ENCODE measurements around the gene PCDHB7.

DNA sequence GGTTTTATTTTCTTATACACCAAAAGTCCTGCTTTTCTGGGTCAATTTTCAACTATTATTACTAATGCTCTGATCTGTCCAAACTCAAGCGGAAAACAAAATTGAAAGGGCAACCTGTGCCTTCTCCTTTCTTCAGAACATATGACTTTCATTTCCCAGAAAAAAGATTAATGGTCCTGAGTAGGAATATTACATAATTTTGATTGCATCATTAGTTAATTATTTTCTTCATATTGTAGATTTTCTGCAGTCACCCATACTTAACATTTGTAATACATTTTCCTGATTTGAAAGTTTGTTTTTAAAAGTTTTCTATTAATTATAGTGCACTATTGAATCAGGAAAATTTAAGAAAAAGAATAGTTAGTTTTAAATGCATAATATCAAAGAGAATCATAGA lies 3.5 kb downstream of the PCDHB7 start:
- TF ChIP-seq EP300 (IDR thresholded peaks at IDR 0.05) (no peak), POLR2A (IDR thresholded peaks at IDR 0.05) (no peak), POLR2AphosphoS5 (IDR thresholded peaks at IDR 0.05) (no peak)
- TF ChIP-seq, protein P1, sequence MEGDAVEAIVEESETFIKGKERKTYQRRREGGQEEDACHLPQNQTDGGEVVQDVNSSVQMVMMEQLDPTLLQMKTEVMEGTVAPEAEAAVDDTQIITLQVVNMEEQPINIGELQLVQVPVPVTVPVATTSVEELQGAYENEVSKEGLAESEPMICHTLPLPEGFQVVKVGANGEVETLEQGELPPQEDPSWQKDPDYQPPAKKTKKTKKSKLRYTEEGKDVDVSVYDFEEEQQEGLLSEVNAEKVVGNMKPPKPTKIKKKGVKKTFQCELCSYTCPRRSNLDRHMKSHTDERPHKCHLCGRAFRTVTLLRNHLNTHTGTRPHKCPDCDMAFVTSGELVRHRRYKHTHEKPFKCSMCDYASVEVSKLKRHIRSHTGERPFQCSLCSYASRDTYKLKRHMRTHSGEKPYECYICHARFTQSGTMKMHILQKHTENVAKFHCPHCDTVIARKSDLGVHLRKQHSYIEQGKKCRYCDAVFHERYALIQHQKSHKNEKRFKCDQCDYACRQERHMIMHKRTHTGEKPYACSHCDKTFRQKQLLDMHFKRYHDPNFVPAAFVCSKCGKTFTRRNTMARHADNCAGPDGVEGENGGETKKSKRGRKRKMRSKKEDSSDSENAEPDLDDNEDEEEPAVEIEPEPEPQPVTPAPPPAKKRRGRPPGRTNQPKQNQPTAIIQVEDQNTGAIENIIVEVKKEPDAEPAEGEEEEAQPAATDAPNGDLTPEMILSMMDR (IDR thresholded peaks at IDR 0.05), result no peak

Data from suprapubic skin (tissue), 4 donors.